ENCODE data around the gene BRK1.
"Not testable (repeated sequence)": the region's sequence is repeated elsewhere in the genome, so short reads cannot be mapped to it uniquely, and the experiment has no call there.

Gene BRK1

GRCh38 chr3:10115326-10116137 lies at the start of gene BRK1:
BRK1 (plus strand) TSS chr3:10115675; CDS start chr3:10115702, 27 bp downstream.
- peak; percentile 93 to 94 for DNase-seq (ENCODE audit: low read depth in 2 of 2)

GRCh38 chr3:10070077-10070476 lies 45.4 kb upstream of the BRK1 start:
- not testable (repeated sequence) for DNase-seq (ENCODE audit: low read depth in 2 of 2)

- DNase-seq (ENCODE audit: low read depth in 2 of 2) = no peak
Measured at GRCh38 chr3:10074666-10075065, 40.8 kb upstream of the BRK1 start.

GRCh38 chr3:10081871-10082270 lies 33.6 kb upstream of the BRK1 start:
- no peak for DNase-seq (ENCODE audit: low read depth in 2 of 2)

GRCh38 chr3:10085738-10086137 lies 29.7 kb upstream of the BRK1 start:
- no peak for DNase-seq (ENCODE audit: low read depth in 2 of 2)

GRCh38 chr3:10088256-10088655 lies 27.2 kb upstream of the BRK1 start:
- no peak for DNase-seq (ENCODE audit: low read depth in 2 of 2)

GRCh38 chr3:10090179-10090578 lies 25.3 kb upstream of the BRK1 start:
- no peak for DNase-seq (ENCODE audit: low read depth in 2 of 2)

- DNase-seq (ENCODE audit: low read depth in 2 of 2) = not testable (repeated sequence)
Measured at GRCh38 chr3:10090774-10091173, 24.7 kb upstream of the BRK1 start.

- not testable (repeated sequence) for DNase-seq (ENCODE audit: low read depth in 2 of 2)
Measured at GRCh38 chr3:10091387-10091786, 24.1 kb upstream of the BRK1 start.

- no peak for DNase-seq (ENCODE audit: low read depth in 2 of 2)
Measured at GRCh38 chr3:10093678-10094077, 21.8 kb upstream of the BRK1 start.

GRCh38 chr3:10099041-10099440 lies 16.4 kb upstream of the BRK1 start:
- no peak for DNase-seq (ENCODE audit: low read depth in 2 of 2)

GRCh38 chr3:10106919-10107318 lies 8.6 kb upstream of the BRK1 start:
- DNase-seq (ENCODE audit: low read depth in 2 of 2) = no peak

GRCh38 chr3:10108091-10108490 lies 7.4 kb upstream of the BRK1 start, which contains the start of gene FANCD2OS:
FANCD2OS (minus strand) TSS chr3:10108255; CDS start chr3:10104774, 3,481 bp downstream.
- no peak for DNase-seq (ENCODE audit: low read depth in 2 of 2)

- DNase-seq (ENCODE audit: low read depth in 2 of 2) = no peak
Measured at GRCh38 chr3:10116138-10116460, 624 bp downstream of the BRK1 start.

- no peak for DNase-seq (ENCODE audit: low read depth in 2 of 2)
Measured at GRCh38 chr3:10116928-10117327, 1.5 kb downstream of the BRK1 start.

GRCh38 chr3:10119376-10119775 lies 3.9 kb downstream of the BRK1 start:
- DNase-seq (ENCODE audit: low read depth in 2 of 2) = no peak

- DNase-seq (ENCODE audit: low read depth in 2 of 2) = no peak
Measured at GRCh38 chr3:10121064-10121463, 5.6 kb downstream of the BRK1 start.

- DNase-seq (ENCODE audit: low read depth in 2 of 2) = no peak
Measured at GRCh38 chr3:10122724-10123123, 7.2 kb downstream of the BRK1 start.

GRCh38 chr3:10135872-10136271 lies 20.4 kb downstream of the BRK1 start:
- DNase-seq (ENCODE audit: low read depth in 2 of 2) = not testable (repeated sequence)

GRCh38 chr3:10136426-10137005 lies 21.0 kb downstream of the BRK1 start:
- no peak for DNase-seq (ENCODE audit: low read depth in 2 of 2)

- DNase-seq (ENCODE audit: low read depth in 2 of 2) = no peak
Measured at GRCh38 chr3:10137178-10137577, 21.7 kb downstream of the BRK1 start.

GRCh38 chr3:10140996-10141546 lies 25.6 kb downstream of the BRK1 start:
- DNase-seq (ENCODE audit: low read depth in 2 of 2) = no peak

All from stimulated activated CD4-positive, alpha-beta T cell treated with anti-CD3 and anti-CD28 coated beads, Interleukin-15, amount 100 ng/mL, for 48 hours (primary cell).